HCT116 (cell line): Measurements from ENCODE around the gene SPATA12. TPM values are rescaled to one million over a fixed set of nuclear protein-coding genes. Genes with fewer than 3 reads are reported as not detected.

Source experiments
- ATAC-seq: fragments of 200-7000 bp; cut with Tn5 transposase; 2 replicates; pipeline ENCODE4 v1.9.1; 2020; ENCODE audit warnings: mild to moderate bottlenecking, moderate library complexity
- BruUV-seq: library from RNA; stranded (reverse); fragments of 400-500 nt; replicated peaks from 2 replicates; lab custom pipeline; 2021; lab: Mats Ljungman, UMichigan
- CTCF ChIA-PET: fragments of 300-600 bp; sonication (Branson Sonifier 250); formaldehyde crosslinking; loops from one replicate; lab custom pipeline; 2021; ENCODE audit warnings: antibody characterized with exemption; lab: Charles Lee
- POLR2A ChIA-PET: fragments of 300-600, 350-600 bp; sonication (Branson Sonifier 250); formaldehyde crosslinking; loops from one replicate; lab custom pipeline; 2021; ENCODE audit warnings: antibody characterized with exemption; lab: Charles Lee
- RAD21 ChIA-PET, 2 experiments: fragments of 300-600 bp; sonication (Branson Sonifier 250); formaldehyde crosslinking; loops; one replicate each; lab custom pipeline; 2023; ENCODE audit warnings: low total read pairs in 2 of 2; ENCODE audit not compliant: uncharacterized antibody in 2 of 2, unreplicated experiment in 2 of 2, low non-redundant PET in 1 of 2; lab: Charles Lee
- DNase-seq: peaks from one replicate; pipeline ENCODE4 v3.0.0-alpha.2; 2010; ENCODE audit warnings: low read depth, low spot score
- H2AFZ ChIP-seq: fragments of 200-600 bp; shearing (Covaris generic), sonication (generic); 2 replicates; pipeline ENCODE4 v1.6.1; 2017; ENCODE audit warnings: low read depth, mixed run types, mixed read lengths, antibody characterized with exemption, low read length; ENCODE audit not compliant: poor library complexity, severe bottlenecking
- H3K27ac ChIP-seq: 2 replicates; pipeline ENCODE4 v1.5.1; 2012; ENCODE audit warnings: low read depth, low read length
- H3K27me3 ChIP-seq: fragments of 200-600 bp; sonication (generic); 2 replicates; pipeline ENCODE4 v1.6.1; 2016; ENCODE audit warnings: mixed run types, low read length, mixed read lengths; ENCODE audit not compliant: insufficient read depth
- H3K36me3 ChIP-seq, 2 experiments: fragments of 200-500 bp in 1 of 2; fragments of 200-600 bp in 1 of 2; sonication (Bioruptor generic) in 1 of 2; sonication (generic) in 1 of 2; 2 replicates each; pipeline versions ENCODE4 v1.5.1 to v1.6.1; 2014 to 2016; ENCODE audit warnings: low read length in 2 of 2, inconsistent platforms in 1 of 2, mixed read lengths in 1 of 2, mixed run types in 1 of 2; ENCODE audit not compliant: insufficient read depth in 2 of 2, control insufficient read depth in 1 of 2
- H3K4me1 ChIP-seq, 2 experiments: fragments of 200-600 bp in 1 of 2; sonication (generic) in 1 of 2; 2 replicates each; pipeline versions ENCODE4 v1.5.1 to v1.6.1; 2012 to 2017; ENCODE audit warnings: low read length in 2 of 2, inconsistent platforms in 1 of 2, mild to moderate bottlenecking in 1 of 2, mixed read lengths in 1 of 2, mixed run types in 1 of 2, moderate library complexity in 1 of 2; ENCODE audit not compliant: insufficient read depth in 2 of 2, control insufficient read depth in 1 of 2
- H3K4me2 ChIP-seq: fragments of 200-600 bp; sonication (generic); 2 replicates; pipeline ENCODE4 v1.6.1; 2017; ENCODE audit warnings: mixed run types, low read length, mixed read lengths
- H3K4me3 ChIP-seq, 2 experiments: fragments of 200-600 bp in 1 of 2; sonication (generic) in 1 of 2; replicated peaks in 1 of 2; 2 replicates each; pipeline ENCODE4 v1.5.1; 2011 to 2016; ENCODE audit warnings: low read length in 2 of 2, control low read depth in 1 of 2, low read depth in 1 of 2, mild to moderate bottlenecking in 1 of 2, mixed read lengths in 1 of 2, mixed run types in 1 of 2
- H3K79me2 ChIP-seq: fragments of 200-600 bp; sonication (generic); 2 replicates; pipeline ENCODE4 v1.6.1; 2017; ENCODE audit warnings: mild to moderate bottlenecking, mixed run types, low read length, moderate library complexity, mixed read lengths; ENCODE audit not compliant: insufficient read depth
- H3K9ac ChIP-seq: fragments of 200-600 bp; sonication (generic); 2 replicates; pipeline ENCODE4 v1.6.1; 2016; ENCODE audit warnings: low read length, mixed read lengths
- H3K9me2 ChIP-seq: fragments of 200-600 bp; sonication (generic), shearing (Covaris generic); 2 replicates; pipeline ENCODE4 v1.6.1; 2017; ENCODE audit warnings: mixed run types, mild to moderate bottlenecking, moderate library complexity; ENCODE audit not compliant: insufficient read depth
- H3K9me3 ChIP-seq, 2 experiments: fragments of 200-500 bp in 1 of 2; fragments of 200-600 bp in 1 of 2; sonication (Bioruptor generic) in 1 of 2; sonication (generic) in 1 of 2; 2 replicates each; pipeline ENCODE4 v1.6.1; 2014 to 2017; ENCODE audit warnings: low read length in 2 of 2, mixed read lengths in 2 of 2, inconsistent platforms in 1 of 2, low read depth in 1 of 2, mild to moderate bottlenecking in 1 of 2, mixed run types in 1 of 2, moderate library complexity in 1 of 2; ENCODE audit not compliant: control insufficient read depth in 1 of 2, insufficient read depth in 1 of 2
- H4K20me1 ChIP-seq: fragments of 200-600 bp; sonication (generic), shearing (Covaris generic); 2 replicates; pipeline ENCODE4 v1.6.1; 2017; ENCODE audit warnings: mixed run types, mild to moderate bottlenecking, moderate library complexity; ENCODE audit not compliant: insufficient read depth
- CEBPB ChIP-seq: IDR thresholded peaks from 2 replicates; pipeline ENCODE4 v1.6.1; 2012; ENCODE audit warnings: low read depth
- EZH2phosphoT487 ChIP-seq: fragments of 200-600 bp; IDR thresholded peaks from 2 replicates; pipeline ENCODE4 v1.6.1; 2018; ENCODE audit warnings: antibody characterized with exemption, borderline replicate concordance
- FOSL1 ChIP-seq: IDR thresholded peaks from 2 replicates; pipeline ENCODE4 v1.6.1; 2012; ENCODE audit warnings: low read depth
- JUND ChIP-seq: IDR thresholded peaks from 2 replicates; pipeline ENCODE4 v1.6.1; 2012
- RAD21 ChIP-seq: IDR thresholded peaks from 2 replicates; pipeline ENCODE4 v1.6.1; 2012; ENCODE audit warnings: low read depth, mild to moderate bottlenecking
- SRF ChIP-seq: IDR thresholded peaks from 2 replicates; pipeline ENCODE4 v1.6.1; 2012; ENCODE audit warnings: low read depth
- TCF7L2 ChIP-seq: IDR thresholded peaks from 2 replicates; pipeline ENCODE4 v1.7.0; 2011; ENCODE audit warnings: borderline replicate concordance, inconsistent platforms; ENCODE audit not compliant: insufficient read depth, insufficient read length; ENCODE audit errors: extremely low read depth
- ZFX ChIP-seq: fragments of 450-650 bp; IDR thresholded peaks from 2 replicates; pipeline ENCODE4 v1.6.1; 2017
- intact Hi-C: fragments of 100-400 bp; cut with micrococcal nuclease; formaldehyde crosslinking; loops from 2 replicates; pipeline ENCODE4 v1.10.0; 2022
- total RNA-seq: library from RNA; stranded (reverse); gene quantifications from one replicate; pipeline ENCODE4 v1.2.1, GENCODE V29; 2021; ENCODE audit not compliant: unreplicated experiment
- TF ChIP-seq, protein P1 (sequence below): IDR thresholded peaks from 2 replicates; pipeline ENCODE4 v1.6.1; 2012
- TF ChIP-seq, protein P2 (sequence below), 3 experiments: fragments of 200-600 bp in 1 of 3; sonication (generic) in 1 of 3; IDR thresholded peaks in 2 of 3; conservative IDR thresholded peaks in 1 of 3; 2 replicates each; pipeline ENCODE4 v1.5.1; 2012 to 2017; ENCODE audit warnings: low read depth in 2 of 3, low read length in 2 of 3, antibody characterized with exemption in 1 of 3, borderline replicate concordance in 1 of 3, control low read depth in 1 of 3, mild to moderate bottlenecking in 1 of 3, mixed read lengths in 1 of 3, mixed run types in 1 of 3, moderate library complexity in 1 of 3; ENCODE audit not compliant: insufficient read depth in 1 of 3

Gene SPATA12
- total RNA-seq, 1 experiment from 2014 or later = 0.22 TPM

DNA sequence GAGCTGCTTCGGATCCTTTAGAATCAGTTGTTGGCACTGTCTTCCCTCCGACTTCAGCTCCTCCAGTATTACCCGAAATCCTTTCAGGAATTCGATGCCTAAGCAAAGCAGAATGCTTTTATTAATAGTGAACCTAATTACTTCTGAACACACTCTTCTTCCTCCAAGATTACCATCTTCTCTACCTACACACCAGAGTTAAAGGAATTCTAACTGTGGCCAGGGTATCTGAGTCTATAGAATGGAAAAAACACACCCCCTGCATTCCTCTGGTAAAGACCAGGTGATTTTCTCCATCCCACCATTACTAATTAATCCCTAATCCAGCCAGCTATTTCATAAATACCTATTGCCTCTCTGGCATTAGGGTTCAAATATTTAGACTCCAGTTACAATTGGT lies 49.8 kb downstream of the SPATA12 start (continued):
- TF ChIP-seq TCF7L2 (no peak), SRF (no peak), ZFX (no peak), EZH2phosphoT487 (no peak)
- TF ChIP-seq, all 23 proteins: peak for 0

DNA sequence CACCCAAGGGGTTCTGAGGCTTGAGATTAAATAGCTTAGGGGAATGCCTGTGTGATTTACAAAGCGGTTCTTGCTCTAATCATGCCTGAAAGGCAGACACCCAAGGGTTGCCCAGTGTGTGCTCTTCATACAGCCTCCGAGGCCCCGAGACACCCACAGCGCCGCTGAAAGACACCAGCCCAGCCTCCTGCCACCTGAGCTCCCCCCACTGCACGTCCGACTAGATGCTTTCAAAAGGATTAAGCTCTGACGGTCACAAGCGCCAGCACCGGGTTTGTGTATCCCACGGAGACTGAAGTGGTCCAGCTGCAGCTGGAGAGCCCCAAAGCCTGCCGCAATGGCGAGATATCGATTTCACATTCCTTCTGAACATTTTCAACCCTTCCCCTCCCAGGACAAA lies 50.3 kb downstream of the SPATA12 start:
- Histone ChIP-seq H3K79me2 (no peaks in the 10 kb centered on the region), H3K4me1 (peaks cover 3 to 6% of the 10 kb centered on the region in 2 experiments; a peak in 1 of 4 replicates), H3K4me2 (no peak overlapping the region), H3K4me3 (no peak overlapping the region), H3K36me3 (no peaks in the 10 kb centered on the region), H3K27ac (no peak overlapping the region), H3K9me3 (no peaks in the 10 kb centered on the region), H2AFZ (no peak overlapping the region), H4K20me1 (no peaks in the 10 kb centered on the region), H3K9me2 (no peaks in the 10 kb centered on the region), H3K27me3 (no peaks in the 10 kb centered on the region), H3K9ac (no peak overlapping the region)
- BruUV-seq = no TSS peak
- ATAC-seq (no peak), DNase-seq (no peak)
- RAD21 ChIA-PET = no interaction called here
- TF ChIP-seq RAD21 (no peak), CEBPB (no peak), SRF (no peak)
- TF ChIP-seq, protein P1, sequence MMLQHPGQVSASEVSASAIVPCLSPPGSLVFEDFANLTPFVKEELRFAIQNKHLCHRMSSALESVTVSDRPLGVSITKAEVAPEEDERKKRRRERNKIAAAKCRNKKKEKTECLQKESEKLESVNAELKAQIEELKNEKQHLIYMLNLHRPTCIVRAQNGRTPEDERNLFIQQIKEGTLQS = no peak
- CTCF ChIA-PET = interaction anchor here (1.1 kb wide), 1 partner anchor 10 kb away, joined by 5 read pairs; no protein-coding TSS in a partner anchor
- POLR2A ChIA-PET = no interaction called here
- intact Hi-C loops = no loop called here

DNA sequence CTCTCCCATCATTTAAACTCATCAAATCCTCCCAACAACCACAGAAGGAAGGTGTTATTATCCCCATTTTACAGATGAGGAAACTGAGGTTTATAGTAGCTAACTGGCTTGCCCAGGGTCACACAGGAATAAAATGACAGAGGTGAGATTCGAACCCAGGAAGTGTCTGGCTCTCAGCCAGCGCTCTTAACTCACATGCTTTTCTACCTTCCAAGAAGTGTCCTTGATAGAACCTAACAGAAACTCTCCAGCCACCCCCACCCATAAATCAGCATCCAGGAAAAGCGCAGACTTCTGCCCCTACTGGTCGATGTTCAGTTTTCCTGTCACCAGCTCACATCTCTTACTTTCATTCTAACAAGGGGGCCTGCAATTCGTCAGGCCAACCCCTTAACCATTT lies 51.7 kb downstream of the SPATA12 start:
- H2AFZ ChIP-seq = no peak overlapping the region
- H4K20me1 ChIP-seq = no peaks in the 10 kb centered on the region
- ATAC-seq (peak; percentile 80), DNase-seq (no peak)
- no peaks in the 10 kb centered on the region for H3K27me3 ChIP-seq
- no peaks in the 10 kb centered on the region for H3K79me2 ChIP-seq
- no TSS peak for BruUV-seq
- H3K36me3 ChIP-seq = no peaks in the 10 kb centered on the region
- no peak overlapping the region for H3K4me2 ChIP-seq
- CTCF ChIA-PET = no interaction called here
- H3K4me1 ChIP-seq = peaks cover 3 to 6% of the 10 kb centered on the region in 2 experiments; a peak in 1 of 4 replicates
- H3K9ac ChIP-seq = no peak overlapping the region
- TF ChIP-seq, protein P2, sequence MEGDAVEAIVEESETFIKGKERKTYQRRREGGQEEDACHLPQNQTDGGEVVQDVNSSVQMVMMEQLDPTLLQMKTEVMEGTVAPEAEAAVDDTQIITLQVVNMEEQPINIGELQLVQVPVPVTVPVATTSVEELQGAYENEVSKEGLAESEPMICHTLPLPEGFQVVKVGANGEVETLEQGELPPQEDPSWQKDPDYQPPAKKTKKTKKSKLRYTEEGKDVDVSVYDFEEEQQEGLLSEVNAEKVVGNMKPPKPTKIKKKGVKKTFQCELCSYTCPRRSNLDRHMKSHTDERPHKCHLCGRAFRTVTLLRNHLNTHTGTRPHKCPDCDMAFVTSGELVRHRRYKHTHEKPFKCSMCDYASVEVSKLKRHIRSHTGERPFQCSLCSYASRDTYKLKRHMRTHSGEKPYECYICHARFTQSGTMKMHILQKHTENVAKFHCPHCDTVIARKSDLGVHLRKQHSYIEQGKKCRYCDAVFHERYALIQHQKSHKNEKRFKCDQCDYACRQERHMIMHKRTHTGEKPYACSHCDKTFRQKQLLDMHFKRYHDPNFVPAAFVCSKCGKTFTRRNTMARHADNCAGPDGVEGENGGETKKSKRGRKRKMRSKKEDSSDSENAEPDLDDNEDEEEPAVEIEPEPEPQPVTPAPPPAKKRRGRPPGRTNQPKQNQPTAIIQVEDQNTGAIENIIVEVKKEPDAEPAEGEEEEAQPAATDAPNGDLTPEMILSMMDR (IDR thresholded peaks at IDR 0.05 in 2 of 3, conservative IDR thresholded peaks at IDR 0.05 in 1 of 3; ENCODE audit: borderline replicate concordance in 1 of 3, insufficient read depth in 1 of 3, low read depth in 2 of 3, low read length in 2 of 3) = peak in 2 of 3 experiments; percentile 43 to 49; a peak in 3 of 6 replicates
- TF ChIP-seq JUND (no peak), FOSL1 (no peak)
- RAD21 ChIA-PET = no interaction called here
- H3K9me2 ChIP-seq = no peaks in the 10 kb centered on the region
- no peak overlapping the region for H3K27ac ChIP-seq
- no peak overlapping the region for H3K4me3 ChIP-seq
- no peaks in the 10 kb centered on the region for H3K9me3 ChIP-seq
- POLR2A ChIA-PET = no interaction called here
- intact Hi-C loops = no loop called here
